NCI-H460 (cell line): ENCODE results near the gene MYBBP1A. TPM values are rescaled to one million over a fixed set of nuclear protein-coding genes. Genes with fewer than 3 reads are reported as not detected.

Experiments
- DNase-seq: peaks from one replicate; pipeline ENCODE4 v3.0.0-alpha.2; 2016; ENCODE audit warnings: low read depth; ENCODE audit errors: extremely low read depth
- total RNA-seq: library from RNA; depleted of rRNA; stranded (reverse); fragments of >200 nt; shearing (Covaris generic); gene quantifications from 2 replicates; pipeline ENCODE4 v1.2.3, GENCODE V29; 2014

MYBBP1A gene
- total RNA-seq, 1 experiment from 2014 or later = 71.3 TPM

DNA sequence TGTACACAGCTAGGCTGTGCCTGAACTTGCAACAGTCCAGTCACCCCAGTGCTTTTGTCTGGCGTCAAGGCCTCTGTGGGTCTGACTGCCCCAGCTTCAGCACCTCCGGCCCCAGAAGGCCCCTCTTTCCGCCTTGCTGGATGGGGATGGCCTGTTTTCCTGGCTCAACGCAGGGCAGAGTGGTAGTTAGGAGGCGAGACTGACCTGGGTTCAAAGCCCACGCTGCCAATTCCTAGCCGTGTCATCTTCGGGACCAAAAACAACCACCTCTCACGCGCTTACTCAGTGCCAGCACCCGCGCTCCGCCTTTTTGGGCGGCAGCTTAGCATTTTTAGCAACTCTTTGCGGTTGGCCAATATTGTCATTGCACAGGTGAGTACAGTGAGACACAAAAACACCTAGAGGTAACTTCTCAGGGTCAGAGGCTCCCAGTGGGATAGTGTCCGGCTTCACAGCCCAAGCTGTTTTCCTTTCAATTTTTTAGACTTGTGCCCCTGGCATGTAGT lies 4.6 kb downstream of the MYBBP1A start:
- no peak for DNase-seq

DNA sequence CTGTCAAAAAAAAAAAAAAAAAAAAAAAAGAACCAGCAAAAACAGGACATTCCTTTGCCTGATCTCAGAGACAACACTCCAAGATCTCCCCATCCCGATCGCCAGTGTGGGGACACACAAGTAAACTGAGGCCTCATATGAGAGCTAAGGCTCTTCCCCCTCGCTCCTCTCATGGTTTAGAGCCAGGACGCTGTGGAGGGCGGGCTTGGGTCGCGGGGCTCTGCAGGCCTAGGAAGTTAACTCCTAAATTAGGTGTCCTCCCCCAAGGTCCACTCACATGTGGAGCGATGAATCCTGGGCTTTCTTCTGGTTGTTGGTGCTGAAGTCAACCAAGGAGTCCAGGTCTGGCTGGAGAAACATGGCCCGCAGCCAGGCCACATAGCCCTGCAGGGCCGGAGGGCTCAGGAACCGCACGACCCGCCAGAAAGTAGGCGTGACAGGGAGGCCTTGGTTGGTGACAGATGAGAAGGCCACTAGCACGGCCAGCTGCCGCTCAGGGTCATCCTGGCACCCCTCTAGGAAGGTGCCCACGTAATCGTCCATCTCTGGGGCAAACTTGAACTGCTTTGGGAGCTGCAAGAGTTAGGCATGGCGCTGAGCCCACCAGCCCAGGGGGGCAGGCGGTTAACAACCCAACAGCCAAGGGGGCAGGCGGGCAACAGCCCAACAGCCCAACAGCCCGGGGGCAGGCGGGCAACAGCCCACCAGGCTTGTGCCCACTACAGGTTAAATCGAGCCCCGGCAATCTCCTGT lies 5.2 kb downstream of the MYBBP1A start:
- no peak for DNase-seq

DNA sequence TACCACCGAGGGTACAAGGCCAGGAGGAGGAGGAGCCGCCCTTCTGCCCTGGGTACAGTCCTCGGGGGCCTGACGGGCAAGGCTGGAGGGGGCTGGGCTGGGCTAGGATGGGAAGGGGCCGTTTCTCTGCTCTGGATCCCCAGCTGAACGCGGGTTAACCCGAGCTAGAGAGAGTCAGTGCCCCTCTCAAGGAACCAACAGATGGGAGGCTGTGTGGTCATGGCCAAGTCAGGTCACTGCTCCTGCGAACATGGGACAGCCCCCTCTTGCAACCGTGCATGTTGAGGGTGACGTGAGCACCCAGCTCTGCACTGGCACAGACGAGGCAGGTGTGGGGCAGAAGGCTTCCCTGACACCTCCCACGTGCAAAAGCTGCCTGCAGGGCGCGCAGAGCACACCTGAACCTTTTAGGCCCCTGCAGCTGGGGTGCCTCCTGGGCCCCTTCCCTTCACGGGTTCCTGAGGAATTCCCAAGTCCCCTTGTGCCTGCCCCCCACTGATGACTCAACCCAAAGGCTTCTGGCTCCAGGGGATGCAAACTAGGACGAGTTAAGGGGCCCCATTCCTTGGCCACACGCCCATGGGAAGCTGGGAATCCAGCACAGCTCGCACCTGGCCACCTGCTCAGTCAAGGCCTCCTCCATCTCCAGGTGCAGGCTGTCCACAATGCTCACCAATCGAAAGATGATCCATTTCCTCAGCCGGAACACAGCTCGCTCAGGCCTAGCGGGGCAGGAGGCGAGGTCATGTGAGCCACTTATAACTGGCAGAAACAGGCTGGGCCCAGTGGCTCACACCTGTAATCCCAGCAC lies 6.3 kb downstream of the MYBBP1A start:
- no peak for DNase-seq

DNA sequence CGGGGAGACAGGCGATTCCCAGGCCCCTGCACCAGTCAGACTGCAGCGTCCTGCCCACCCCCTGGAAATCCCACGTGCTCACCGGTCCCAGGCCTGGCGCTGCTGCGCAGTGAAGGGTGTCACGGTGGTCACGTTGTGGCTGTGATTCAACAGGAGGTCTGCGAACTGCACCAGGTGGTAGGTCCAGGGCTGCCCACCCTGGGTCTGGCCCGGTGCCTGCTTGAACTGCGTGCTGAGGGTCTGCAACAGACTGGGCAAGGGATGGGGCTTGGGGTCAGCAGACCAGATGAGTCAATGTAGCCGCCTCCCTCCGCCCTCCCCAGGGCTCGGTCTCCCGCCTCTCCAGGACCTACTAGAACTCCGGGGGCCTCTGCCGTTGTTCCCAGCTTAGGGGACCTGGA lies 7.1 kb downstream of the MYBBP1A start:
- DNase-seq = no peak

DNA sequence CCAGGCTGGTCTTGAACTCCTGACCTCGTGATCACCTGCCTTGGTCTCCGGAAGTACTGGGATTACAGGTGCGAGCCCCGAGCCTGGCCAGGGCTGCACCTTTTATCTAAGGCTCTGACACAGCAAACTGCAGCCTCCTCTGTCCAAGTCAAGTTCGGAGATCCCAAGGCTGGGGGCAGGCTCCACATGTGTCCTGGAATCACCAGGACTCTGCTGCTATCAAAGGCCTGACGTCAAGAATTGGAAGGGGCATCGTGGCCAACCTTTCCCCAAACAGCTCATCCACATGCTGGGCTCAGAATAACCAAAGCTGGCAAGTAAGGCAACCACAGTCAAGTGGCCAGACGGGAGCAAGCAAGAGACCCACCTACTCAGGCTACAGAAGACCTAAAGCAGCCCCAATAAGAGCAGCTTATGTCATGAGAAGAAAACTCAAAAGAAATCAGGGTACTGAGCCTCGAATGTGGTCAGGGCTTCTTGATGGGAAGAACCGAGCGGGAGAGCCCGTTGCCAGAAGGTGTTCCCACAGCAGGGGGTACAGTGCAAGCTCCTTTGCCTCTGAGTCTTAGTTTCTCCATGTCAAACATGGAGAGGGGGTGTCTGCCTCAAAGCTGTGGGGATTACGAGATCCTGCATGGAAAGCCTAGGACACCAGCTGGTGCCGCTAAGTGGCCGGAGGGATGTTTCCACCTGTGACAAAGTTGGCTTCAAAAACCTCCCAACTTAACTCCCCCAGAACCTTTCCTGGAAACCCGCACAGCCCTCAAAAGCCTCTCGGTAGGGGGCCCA lies 7.9 kb downstream of the MYBBP1A start:
- DNase-seq = no peak

DNA sequence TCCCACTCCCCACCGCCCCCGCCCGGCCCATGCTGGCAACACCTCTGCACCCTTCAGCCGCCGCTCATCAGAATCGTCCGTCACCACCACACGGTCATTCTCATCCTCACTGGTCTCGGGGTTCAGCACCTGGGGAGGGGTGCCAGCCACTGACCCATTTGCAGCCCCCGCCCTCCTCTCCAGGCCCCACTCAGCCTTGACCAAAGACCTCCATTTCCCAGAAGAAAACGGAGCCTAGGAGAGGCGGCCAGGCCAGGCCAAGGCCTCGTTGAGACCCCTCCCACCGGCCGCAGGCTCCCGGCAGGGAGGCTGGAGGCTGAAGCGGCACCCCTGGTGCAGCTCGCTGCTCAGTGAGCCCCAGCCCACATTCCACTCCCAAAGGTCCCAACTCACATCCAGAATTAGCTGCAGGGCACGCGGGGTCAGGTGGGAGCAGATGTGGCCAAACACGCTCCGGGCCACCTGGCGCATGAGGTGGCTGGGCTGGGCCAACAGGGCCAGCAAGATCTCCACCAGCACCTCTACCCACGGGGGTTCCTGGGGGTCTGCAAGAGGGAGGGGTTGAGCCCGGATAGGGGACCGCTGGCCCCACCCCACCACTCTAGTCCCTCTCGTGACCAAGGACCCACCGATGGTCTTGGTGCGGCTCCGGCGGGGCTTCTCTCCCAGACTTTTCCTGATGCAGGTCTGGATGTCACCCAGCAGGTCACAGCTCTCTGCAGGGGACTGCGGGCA lies 9.8 kb downstream of the MYBBP1A start:
- no peak for DNase-seq

DNA sequence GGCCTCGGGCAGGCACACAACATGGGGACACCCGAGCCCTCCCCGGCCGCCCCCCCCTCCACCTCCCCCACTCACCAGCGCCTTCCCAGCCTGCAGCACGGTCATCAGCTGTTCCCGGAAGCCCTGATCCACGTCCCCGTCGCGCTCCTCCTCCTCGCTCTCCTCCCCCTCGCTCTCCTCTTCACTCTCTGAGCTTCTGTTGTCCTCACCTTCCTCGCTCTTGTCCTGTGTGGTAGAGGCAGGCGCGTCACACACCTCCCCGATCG lies 10.3 kb downstream of the MYBBP1A start:
- no peak for DNase-seq

DNA sequence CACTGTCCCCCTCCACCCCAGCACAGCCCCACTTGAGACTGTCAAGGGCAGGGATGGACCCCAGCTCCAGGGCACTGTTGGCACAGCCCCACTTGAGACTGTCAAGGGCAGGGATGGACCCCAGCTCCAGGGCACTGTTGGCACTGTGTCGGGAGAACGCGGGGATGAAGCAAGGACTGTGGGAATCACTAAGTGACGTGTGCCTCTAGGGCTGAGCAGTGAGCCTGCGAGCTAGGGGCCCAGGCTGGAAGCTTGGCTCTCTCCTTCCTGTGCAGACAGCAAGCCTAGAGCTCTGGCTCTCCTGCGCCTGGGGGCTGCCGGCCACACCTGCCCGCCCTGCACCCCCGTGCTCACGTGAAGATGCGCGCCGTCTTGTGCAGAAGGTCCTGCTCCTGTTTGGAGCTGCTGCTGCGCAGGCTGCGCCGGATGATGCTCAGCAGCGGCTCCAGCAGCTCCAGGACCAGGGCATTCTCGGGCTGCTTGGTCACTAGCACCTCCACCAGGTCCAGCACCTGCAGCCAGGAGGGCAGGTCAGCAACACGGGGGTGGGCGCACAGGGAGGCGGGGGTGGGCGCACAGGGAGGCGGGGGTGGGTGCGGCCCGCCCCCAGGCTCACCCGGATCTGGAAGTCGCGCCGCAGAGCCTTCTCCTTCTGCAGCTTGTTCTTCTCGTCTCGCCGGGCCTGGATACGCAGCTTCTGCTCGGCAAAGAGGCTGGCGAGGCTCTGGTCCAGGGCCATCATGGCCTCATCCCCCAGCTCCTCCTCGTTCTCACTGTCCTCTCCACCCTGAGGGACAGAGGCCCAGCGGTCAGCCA lies 10.8 kb downstream of the MYBBP1A start:
- no peak for DNase-seq

DNA sequence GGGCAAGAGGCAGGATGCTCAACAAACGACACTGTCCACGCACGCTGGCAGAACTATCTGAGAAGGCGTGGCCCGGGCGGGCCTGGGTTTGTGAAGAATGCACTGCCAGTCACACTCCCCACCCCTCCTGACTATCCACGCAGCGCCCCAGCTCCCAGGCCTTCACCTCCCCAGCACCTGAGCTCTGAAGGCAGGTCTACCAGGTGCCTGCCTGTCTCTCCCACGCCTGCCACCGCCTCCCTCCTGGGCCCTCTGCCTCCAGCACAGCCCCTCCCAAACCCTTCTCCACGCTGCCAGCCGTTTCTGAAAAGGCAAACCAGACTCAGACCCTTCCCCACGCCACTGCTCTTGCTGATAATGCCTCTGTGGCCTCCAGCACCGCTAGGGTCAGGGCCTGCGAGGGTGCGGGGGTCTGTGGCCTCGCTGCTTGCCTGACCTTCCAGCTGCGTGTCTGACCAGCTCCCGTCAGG lies 11.6 kb downstream of the MYBBP1A start:
- no peak for DNase-seq

DNA sequence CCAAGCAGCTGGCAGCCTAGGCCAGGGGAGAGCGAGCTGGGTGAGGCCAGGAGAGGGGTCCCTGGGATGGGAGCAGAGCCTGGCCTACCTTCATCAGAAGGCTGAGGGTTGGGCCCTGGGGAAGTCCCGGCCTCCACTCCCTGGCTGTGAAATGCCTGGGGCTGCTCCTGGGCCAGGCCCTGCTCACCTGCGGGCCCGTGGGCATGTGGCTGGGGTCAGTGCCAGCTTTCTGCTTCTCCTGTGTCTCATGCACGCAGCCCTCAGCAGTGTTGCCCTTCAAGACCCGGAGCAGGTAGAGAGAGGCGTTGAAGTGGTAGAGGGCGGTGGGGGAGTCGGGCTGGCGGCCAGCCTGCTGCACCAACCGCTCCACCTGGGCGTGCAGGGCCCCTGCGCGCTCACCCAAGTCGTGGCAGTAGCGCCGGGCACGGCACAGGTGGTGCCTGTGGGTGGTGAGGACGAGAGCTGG lies 12.4 kb downstream of the MYBBP1A start:
- no peak for DNase-seq

DNA sequence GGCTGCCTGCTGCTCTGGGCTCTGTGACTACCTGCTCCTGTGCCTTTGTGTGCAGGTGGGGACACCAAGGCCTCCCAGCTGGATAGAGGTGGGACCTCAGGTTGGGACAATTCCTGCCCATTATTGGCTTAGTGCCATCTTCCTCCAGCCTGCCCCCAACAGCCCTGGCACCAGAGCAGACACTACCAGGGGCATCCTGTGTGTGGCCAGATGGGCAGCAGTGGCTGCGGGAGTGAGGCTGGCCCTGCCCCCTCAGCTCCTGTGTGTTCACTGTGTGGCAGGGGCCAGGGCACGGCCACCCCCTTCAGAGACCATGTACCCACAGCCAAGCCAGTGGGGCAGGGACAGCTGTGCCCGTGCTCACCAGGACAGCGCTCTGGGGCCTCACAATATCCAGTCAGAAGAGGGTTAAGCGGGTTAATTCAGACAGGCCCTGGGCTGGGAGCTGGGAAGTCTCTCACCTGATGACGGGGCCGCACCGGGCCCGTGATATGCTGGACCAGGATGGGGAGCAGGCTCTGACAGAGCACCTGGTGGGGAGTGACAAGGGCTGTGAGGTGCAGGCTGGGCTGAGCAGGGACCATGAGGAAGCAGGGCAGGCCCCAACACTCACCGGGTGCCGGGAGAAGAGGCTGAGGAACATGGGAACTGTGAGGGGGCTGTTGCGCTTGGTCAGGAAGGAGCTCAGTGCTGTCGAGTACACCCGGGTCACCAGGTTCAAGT lies 13.0 kb downstream of the MYBBP1A start:
- DNase-seq = no peak

DNA sequence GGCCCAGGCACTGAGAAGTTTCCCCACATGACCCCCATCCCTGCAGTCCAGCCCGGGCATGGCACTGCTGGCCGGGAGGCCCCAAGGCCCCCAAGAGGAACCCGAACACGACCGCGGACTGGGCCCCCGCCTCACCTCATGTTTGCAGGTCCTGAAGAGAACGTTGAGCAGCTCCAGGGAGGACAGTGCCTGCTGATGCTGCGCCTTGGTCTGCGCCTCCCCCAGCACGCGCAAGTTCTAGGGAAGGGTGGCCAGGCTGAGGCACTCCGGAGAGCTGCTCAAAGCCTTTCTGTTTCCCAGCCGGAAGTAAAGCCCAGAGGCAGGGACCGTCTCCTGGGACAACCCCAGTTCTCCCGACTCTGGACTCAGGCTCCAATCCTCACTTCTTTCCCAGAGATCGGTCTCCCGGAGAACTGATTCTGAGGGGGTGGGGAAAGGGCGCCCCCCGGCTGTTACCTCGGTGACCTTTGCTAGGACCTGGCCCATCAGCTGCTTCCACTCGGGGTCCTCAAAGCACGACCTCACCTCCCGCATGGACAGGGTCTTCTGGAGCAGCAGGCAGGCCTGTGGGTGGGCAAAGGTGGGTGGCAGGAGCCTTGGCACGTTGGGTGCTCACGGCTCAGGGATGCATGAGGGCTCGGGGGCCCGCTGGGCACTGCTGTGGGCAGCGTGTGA lies 13.7 kb downstream of the MYBBP1A start:
- no peak for DNase-seq

DNA sequence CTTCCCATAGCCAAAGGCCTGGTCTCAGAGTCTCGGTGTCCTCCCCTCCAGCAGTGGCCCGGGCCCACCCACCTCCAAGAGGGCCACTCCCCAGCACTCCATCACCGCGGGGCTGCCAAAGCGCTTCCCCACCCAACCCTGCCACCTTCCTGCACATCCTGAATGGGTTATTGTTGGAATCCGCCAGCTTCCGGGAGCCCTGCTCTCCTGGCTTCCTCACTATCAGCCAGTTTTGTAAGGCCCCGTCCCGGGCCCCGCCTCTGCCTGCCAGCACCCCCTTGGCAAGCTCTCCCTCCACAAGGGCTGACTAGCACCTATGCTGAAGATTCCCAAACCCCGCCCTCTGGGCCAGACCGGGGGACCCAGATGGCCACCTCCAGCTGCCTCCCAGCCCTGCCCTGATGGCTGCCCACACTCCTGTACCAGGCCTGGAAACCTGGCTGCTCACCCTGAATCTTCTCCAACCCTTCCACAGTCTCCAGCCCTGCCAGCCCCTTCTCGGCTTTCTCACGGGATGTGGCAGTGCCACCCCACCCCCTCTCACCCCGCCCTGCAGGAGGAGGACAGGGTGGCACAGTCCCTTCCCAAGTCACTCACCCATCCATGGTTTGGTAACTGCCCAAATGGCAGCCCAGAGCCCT lies 14.4 kb downstream of the MYBBP1A start:
- DNase-seq = no peak

DNA sequence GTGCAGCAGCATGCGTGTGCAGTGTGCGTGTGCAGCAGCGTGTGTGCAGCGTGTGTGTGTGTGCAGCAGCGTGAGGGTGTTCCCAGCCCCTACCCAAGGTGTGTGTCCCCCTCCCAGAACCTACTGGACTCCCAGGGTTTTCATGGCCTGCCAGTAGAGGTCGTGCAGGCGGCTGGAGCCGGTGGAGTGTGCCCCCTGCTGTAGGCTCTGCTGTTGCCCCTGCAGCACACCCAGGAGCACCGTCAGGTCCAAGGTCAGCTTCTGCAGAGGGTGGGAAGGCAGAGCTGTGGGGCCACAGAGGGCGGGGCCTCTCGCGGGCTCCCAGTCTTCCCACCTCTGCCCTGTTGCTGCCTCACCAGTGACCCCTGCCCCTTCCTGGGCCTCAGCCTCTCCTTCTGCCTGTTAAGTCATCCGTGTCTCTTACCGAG lies 14.9 kb downstream of the MYBBP1A start:
- DNase-seq = no peak

DNA sequence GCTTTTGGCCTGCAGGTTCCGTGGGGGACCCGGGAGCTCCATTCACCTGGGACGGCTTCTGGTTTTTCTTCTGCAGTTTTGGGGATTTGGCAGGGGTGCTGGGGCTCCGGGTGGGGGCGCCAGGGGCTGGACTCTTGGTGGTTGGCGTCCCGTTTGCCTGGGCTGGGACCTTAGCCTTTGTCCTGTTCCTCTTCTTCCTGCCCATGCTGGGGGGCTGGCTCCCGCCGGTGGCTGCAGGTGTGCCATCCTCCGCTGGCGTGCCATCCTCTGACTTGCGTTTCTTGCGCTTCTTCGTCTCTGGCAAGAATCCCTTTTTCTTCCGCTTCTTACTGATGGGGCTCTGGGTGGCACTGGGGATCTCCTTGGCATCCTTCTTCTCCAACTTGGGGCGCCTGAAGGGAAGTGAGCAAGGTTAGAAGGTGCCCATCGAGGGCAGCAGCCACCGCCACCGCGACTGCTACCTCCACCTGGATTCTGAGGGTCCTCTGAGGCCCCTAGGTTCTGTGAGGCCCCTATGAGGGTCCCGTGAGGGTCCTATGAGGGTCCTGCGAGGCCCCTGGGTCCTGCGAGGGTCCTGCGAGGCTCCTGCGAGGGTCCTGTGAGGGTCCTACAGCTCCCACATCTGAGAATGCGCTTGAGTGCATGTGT lies 15.5 kb downstream of the MYBBP1A start:
- DNase-seq = no peak

DNA sequence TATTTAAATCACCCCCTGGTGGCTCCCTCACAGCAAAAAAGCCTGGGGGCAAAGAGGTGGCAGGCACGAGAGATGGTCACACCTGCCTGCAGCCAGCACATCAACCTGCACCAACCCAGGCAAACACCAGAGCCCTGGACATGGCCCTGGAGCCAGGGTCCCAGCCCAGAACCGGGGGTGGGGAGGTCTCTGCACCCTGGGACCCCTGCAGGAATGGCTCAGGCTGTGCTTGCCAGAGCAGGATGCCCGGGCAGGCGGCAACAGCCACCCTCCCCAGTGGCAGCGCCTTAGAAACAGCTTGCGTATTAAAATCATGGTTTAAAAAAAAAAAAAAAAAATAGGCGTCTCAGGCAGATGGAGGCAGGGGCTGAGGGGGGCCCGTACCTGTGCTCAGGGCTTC lies 16.2 kb downstream of the MYBBP1A start:
- DNase-seq = no peak

DNA sequence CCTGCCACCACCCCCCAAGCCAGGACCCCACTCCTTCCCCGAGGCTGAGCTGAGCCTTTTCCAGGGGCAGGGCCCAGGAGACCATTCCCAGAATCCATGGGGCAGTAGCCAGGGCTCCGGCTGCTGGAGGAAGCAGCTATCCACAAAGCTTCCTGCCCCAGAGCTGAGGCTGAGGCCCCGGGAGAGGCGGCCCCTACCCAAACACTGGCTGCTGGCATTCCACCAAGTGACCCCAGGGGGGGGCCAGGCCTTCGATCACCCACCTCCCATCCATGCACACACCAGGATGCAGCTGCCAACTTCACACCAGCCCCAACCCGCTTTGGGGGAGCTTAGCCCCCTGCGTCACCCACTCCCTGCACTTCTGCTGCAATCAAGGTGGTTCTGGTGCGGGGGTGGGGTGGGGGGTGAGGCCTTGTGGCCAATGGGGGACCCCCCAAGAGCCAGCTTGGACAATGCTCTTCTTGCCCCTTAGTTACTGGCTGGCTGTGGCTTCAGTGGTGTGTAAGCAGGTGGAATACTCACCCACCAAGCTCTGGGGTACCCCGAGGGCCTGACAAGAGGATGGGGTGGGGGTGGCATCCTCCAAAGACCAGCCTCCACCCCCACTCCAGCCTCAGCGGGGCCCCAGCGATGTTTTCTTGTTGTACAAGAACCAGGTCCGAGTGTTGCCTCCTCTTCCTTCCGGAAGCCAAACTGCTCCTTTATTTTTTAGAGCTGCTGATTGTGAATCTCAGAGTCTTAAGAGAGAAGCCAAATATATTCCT lies 16.8 kb downstream of the MYBBP1A start:
- no peak for DNase-seq
